Osteocyte (in vitro differentiated cells): ENCODE results near the gene XYLT1. TPM values are rescaled to one million over a fixed set of nuclear protein-coding genes. Genes with fewer than 3 reads are reported as not detected.

ENCODE experiments used
- DNase-seq: peaks from one replicate; pipeline ENCODE4 v3.0.0; 2021; ENCODE audit warnings: mixed read lengths; ENCODE audit not compliant: unreplicated experiment; ENCODE audit errors: extremely low spot score
- H3K27ac Mint-ChIP-seq: one replicate; pipeline ENCODE4 v1.8.0; 2021; ENCODE audit warnings: mild to moderate bottlenecking, mixed read lengths; ENCODE audit not compliant: unreplicated experiment
- H3K27me3 Mint-ChIP-seq: one replicate; pipeline ENCODE4 v1.8.0; 2021; ENCODE audit warnings: mixed read lengths; ENCODE audit not compliant: unreplicated experiment
- H3K36me3 Mint-ChIP-seq: one replicate; pipeline ENCODE4 v1.8.0; 2021; ENCODE audit warnings: mixed read lengths; ENCODE audit not compliant: unreplicated experiment
- H3K4me1 Mint-ChIP-seq: one replicate; pipeline ENCODE4 v1.8.0; 2021; ENCODE audit warnings: mixed read lengths; ENCODE audit not compliant: unreplicated experiment
- H3K4me3 Mint-ChIP-seq: one replicate; pipeline ENCODE4 v1.8.0; 2021; ENCODE audit warnings: mild to moderate bottlenecking, moderate library complexity, mixed read lengths; ENCODE audit not compliant: unreplicated experiment
- H3K9me3 Mint-ChIP-seq: one replicate; pipeline ENCODE4 v1.8.0; 2021; ENCODE audit warnings: mixed read lengths; ENCODE audit not compliant: unreplicated experiment
- total RNA-seq: library from RNA; stranded (reverse); gene quantifications from 2 replicates; pipeline ENCODE4 v1.2.1, GENCODE V29; 2021
- TF ChIP-seq, protein P1 (sequence below): fragments of 200-600 bp; sonication (generic); IDR thresholded peaks from 2 replicates; pipeline ENCODE4 v1.5.0; 2021; ENCODE audit warnings: antibody characterized with exemption, mild to moderate bottlenecking, moderate library complexity

The XYLT1 gene
- total RNA-seq, 1 donor from 2014 or later = 11.1 TPM

GRCh38 chr16:17281052-17281451, 189.7 kb downstream of the XYLT1 start:
- TF ChIP-seq, protein P1, sequence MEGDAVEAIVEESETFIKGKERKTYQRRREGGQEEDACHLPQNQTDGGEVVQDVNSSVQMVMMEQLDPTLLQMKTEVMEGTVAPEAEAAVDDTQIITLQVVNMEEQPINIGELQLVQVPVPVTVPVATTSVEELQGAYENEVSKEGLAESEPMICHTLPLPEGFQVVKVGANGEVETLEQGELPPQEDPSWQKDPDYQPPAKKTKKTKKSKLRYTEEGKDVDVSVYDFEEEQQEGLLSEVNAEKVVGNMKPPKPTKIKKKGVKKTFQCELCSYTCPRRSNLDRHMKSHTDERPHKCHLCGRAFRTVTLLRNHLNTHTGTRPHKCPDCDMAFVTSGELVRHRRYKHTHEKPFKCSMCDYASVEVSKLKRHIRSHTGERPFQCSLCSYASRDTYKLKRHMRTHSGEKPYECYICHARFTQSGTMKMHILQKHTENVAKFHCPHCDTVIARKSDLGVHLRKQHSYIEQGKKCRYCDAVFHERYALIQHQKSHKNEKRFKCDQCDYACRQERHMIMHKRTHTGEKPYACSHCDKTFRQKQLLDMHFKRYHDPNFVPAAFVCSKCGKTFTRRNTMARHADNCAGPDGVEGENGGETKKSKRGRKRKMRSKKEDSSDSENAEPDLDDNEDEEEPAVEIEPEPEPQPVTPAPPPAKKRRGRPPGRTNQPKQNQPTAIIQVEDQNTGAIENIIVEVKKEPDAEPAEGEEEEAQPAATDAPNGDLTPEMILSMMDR = no peak

DNA sequence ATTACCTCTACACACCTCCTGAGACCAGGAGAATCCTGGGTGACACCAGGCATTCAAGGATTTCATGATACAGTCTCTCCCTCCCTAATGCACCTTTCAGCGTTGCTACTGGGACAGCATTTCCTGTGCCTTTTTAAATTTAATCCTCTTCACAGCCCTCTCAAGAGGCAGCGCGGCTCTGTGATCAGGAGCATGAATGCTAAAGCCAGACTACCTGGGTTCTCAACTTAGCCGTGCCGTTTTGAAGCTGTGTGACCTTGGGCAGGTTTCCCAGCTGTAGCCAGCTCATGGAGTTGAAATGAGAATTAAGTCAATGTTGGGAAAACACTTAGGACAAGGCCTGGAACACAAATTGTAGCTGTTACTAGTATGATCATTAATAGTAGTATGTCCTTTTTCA, 191.8 kb downstream of the XYLT1 start:
- Mint-ChIP-seq H3K36me3 (no peaks in the 10 kb centered on the region), H3K4me1 (peaks cover 2% of the 10 kb centered on the region), H3K9me3 (no peaks in the 10 kb centered on the region), H3K27ac (no peak overlapping the region), H3K4me3 (no peak overlapping the region), H3K27me3 (no peaks in the 10 kb centered on the region)
- TF ChIP-seq, protein P1 = no peak
- DNase-seq = no peak

More at GRCh38 chr16:17281052-17281451, 189.7 kb downstream of the XYLT1 start:
- Mint-ChIP-seq H3K4me3 (no peak overlapping the region), H3K27me3 (no peaks in the 10 kb centered on the region), H3K4me1 (no peaks in the 10 kb centered on the region), H3K36me3 (no peaks in the 10 kb centered on the region), H3K27ac (no peak overlapping the region), H3K9me3 (no peaks in the 10 kb centered on the region)
- no peak for DNase-seq

DNA sequence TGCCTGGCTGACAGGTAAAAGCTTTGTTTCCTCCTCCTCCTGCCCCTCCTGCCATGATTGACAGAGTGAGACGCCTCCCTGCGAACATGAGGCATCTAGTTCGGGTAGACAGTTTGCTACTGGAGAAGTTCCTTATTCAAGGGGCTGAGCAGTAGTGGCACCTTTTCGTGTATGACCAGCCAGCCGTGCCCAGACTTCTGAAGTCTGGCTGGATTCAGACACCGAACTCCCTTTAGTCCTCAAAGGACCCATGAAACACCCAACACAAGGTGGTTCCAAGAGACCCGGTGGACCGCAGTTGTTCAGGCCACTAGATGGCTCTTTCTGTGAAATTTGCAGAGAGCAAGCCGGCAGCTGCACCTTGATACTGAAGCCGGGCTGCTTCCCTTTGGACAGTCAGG, 192.8 kb downstream of the XYLT1 start:
- Mint-ChIP-seq H3K27ac (no peak overlapping the region), H3K4me1 (peaks cover 6% of the 10 kb centered on the region), H3K27me3 (no peaks in the 10 kb centered on the region), H3K36me3 (no peaks in the 10 kb centered on the region), H3K4me3 (no peak overlapping the region), H3K9me3 (no peaks in the 10 kb centered on the region)
- no peak for DNase-seq
- TF ChIP-seq, protein P1 = peak; percentile 32

DNA sequence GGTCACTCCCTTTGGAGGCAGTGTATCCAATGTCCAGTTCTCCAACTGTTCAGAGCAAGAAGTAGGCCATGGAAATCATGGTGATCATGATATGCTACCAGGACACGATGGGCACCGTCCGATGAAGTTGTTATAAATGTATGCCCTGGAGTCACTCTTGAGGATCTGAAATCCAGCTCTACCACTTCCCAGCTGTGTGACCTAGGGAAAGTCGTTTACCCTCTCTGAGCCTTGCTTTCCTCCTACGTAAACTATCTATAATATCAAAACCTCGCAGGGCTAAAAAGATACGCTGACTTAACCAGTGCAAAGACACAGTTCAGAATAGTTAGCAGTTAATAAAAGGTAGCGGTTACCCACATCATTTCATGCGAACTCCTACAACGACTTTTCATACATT, 194.2 kb downstream of the XYLT1 start:
- DNase-seq = no peak
- no peak overlapping the region for H3K27ac Mint-ChIP-seq
- no peaks in the 10 kb centered on the region for H3K27me3 Mint-ChIP-seq
- no peak overlapping the region for H3K4me3 Mint-ChIP-seq
- peaks cover 15% of the 10 kb centered on the region for H3K4me1 Mint-ChIP-seq
- no peaks in the 10 kb centered on the region for H3K36me3 Mint-ChIP-seq
- H3K9me3 Mint-ChIP-seq = no peaks in the 10 kb centered on the region
- TF ChIP-seq, protein P1 = no peak

GRCh38 chr16:17276010-17276530, 194.7 kb downstream of the XYLT1 start:
- H3K4me3 Mint-ChIP-seq = no peak overlapping the region
- no peak overlapping the region for H3K27ac Mint-ChIP-seq

More at GRCh38 chr16:17276010-17276530, 194.7 kb downstream of the XYLT1 start:
- no peaks in the 10 kb centered on the region for H3K9me3 Mint-ChIP-seq
- DNase-seq = no peak
- H3K27me3 Mint-ChIP-seq = no peaks in the 10 kb centered on the region
- TF ChIP-seq, protein P1 = no peak
- peaks cover 15% of the 10 kb centered on the region for H3K4me1 Mint-ChIP-seq
- no peaks in the 10 kb centered on the region for H3K36me3 Mint-ChIP-seq
